NT2/D1 (cell line): Measurements from ENCODE around the gene MAP3K10.

Experiments
- SUZ12 ChIP-seq: IDR thresholded peaks from 2 replicates; pipeline ENCODE4 v1.6.1; 2011; ENCODE audit not compliant: insufficient read length, insufficient read depth; ENCODE audit errors: extremely low read depth
- ZNF274 ChIP-seq: IDR thresholded peaks from 2 replicates; pipeline ENCODE4 v1.6.1; 2011; ENCODE audit warnings: mild to moderate bottlenecking, low read depth, low read length

GRCh38 chr19:40240332-40240731, 49.1 kb downstream of the MAP3K10 start:
- no peak for TF ChIP-seq ZNF274
- TF ChIP-seq SUZ12: no peak
